GM12872 (cell line): ENCODE results near the gene DOCK1.

Experiments used
- CTCF ChIP-seq: IDR thresholded peaks from 3 replicates; pipeline ENCODE4 v1.5.1; 2011; ENCODE audit warnings: low read depth, mild to moderate bottlenecking, low read length, moderate library complexity; ENCODE audit not compliant: insufficient read depth

Gene DOCK1

GRCh38 chr10:126964190-126964589 is 59.0 kb downstream of the DOCK1 start:
- no peak for TF ChIP-seq CTCF

GRCh38 chr10:126966938-126967337 is 61.7 kb downstream of the DOCK1 start:
- TF ChIP-seq CTCF: no peak

GRCh38 chr10:126969310-126969709 is 64.1 kb downstream of the DOCK1 start:
- TF ChIP-seq CTCF: no peak

- no peak for TF ChIP-seq CTCF
Observed at GRCh38 chr10:126972635-126973414, 67.6 kb downstream of the DOCK1 start.

GRCh38 chr10:126975221-126975620 is 70.0 kb downstream of the DOCK1 start:
- TF ChIP-seq CTCF: no peak

- no peak for TF ChIP-seq CTCF
Observed at GRCh38 chr10:126977216-126977615, 72.0 kb downstream of the DOCK1 start.

- no peak for TF ChIP-seq CTCF
Observed at GRCh38 chr10:126979311-126979710, 74.1 kb downstream of the DOCK1 start.
